ENCODE measurements around the gene MYH10. TPM values are rescaled to one million over a fixed set of nuclear protein-coding genes. Genes with fewer than 3 reads are reported as not detected.

The MYH10 gene
- total RNA-seq, 2 donors from 2014 or later = 12.4 to 17.0 TPM

GRCh38 chr17:8586766-8587165, 43.8 kb downstream of the MYH10 start:
- Histone ChIP-seq H3K4me3 (no peak overlapping the region), H3K4me1 (no peaks in the 10 kb centered on the region), H3K27me3 (no peaks in the 10 kb centered on the region), H3K36me3 (no peaks in the 10 kb centered on the region), H3K9ac (ENCODE audit: low read depth in 2 of 2, low read length in 2 of 2) (no peak overlapping the region), H3K9me3 (no peaks in the 10 kb centered on the region), H3K27ac (no peak overlapping the region)
- no peak for DNase-seq
- intact Hi-C loops (cut with DNase I) = no loop called here
- no peak for TF ChIP-seq CTCF (IDR thresholded peaks at IDR 0.05)

- no peak for TF ChIP-seq CTCF (IDR thresholded peaks at IDR 0.05)
- intact Hi-C loops (cut with DNase I) = no loop called here
- no peak overlapping the region for H3K27ac ChIP-seq
- H3K4me3 ChIP-seq = no peak overlapping the region
- no peaks in the 10 kb centered on the region for H3K36me3 ChIP-seq
- H3K9ac ChIP-seq (ENCODE audit: low read depth in 2 of 2, low read length in 2 of 2) = no peak overlapping the region
- no peaks in the 10 kb centered on the region for H3K9me3 ChIP-seq
- H3K4me1 ChIP-seq = no peaks in the 10 kb centered on the region
- no peaks in the 10 kb centered on the region for H3K27me3 ChIP-seq
- DNase-seq = no peak
These were observed 44.6 kb downstream of the MYH10 start for GRCh38 chr17:8585911-8586310.

- no peak for DNase-seq
These were observed 46.6 kb downstream of the MYH10 start for GRCh38 chr17:8583954-8584353.

GRCh38 chr17:8580952-8581658, 49.4 kb downstream of the MYH10 start:
- no peak for DNase-seq
- Histone ChIP-seq H3K27me3 (no peaks in the 10 kb centered on the region), H3K4me3 (no peak overlapping the region), H3K9me3 (no peaks in the 10 kb centered on the region), H3K9ac (ENCODE audit: low read depth in 2 of 2, low read length in 2 of 2) (no peak overlapping the region), H3K27ac (no peak overlapping the region), H3K36me3 (no peaks in the 10 kb centered on the region), H3K4me1 (no peaks in the 10 kb centered on the region)
- intact Hi-C loops (cut with DNase I) = no loop called here
- TF ChIP-seq CTCF (IDR thresholded peaks at IDR 0.05) = no peak

More at GRCh38 chr17:8583954-8584353, 46.6 kb downstream of the MYH10 start:
- Histone ChIP-seq H3K9me3 (no peaks in the 10 kb centered on the region), H3K9ac (ENCODE audit: low read depth in 2 of 2, low read length in 2 of 2) (no peak overlapping the region), H3K4me1 (no peaks in the 10 kb centered on the region), H3K36me3 (no peaks in the 10 kb centered on the region), H3K4me3 (no peak overlapping the region), H3K27ac (no peak overlapping the region), H3K27me3 (no peaks in the 10 kb centered on the region)
- intact Hi-C loops (cut with DNase I) = no loop called here
- no peak for TF ChIP-seq CTCF (IDR thresholded peaks at IDR 0.05)

GRCh38 chr17:8577868-8578267, 52.7 kb downstream of the MYH10 start:
- Histone ChIP-seq H3K27me3 (no peaks in the 10 kb centered on the region), H3K4me1 (no peaks in the 10 kb centered on the region), H3K36me3 (no peaks in the 10 kb centered on the region), H3K27ac (no peak overlapping the region), H3K9ac (ENCODE audit: low read depth in 2 of 2, low read length in 2 of 2) (no peak overlapping the region), H3K9me3 (no peaks in the 10 kb centered on the region), H3K4me3 (no peak overlapping the region)
- no peak for DNase-seq
- TF ChIP-seq CTCF (IDR thresholded peaks at IDR 0.05) = no peak
- intact Hi-C loops (cut with DNase I) = no loop called here

All from colonic mucosa (tissue), 4 donors.